ENCODE results near the gene DMD. TPM values are rescaled to one million over a fixed set of nuclear protein-coding genes. Genes with fewer than 3 reads are reported as not detected.

Gene DMD
- total RNA-seq, 6 experiments from 2014 or later, result 18.7 to 43.4 (median 32.9) TPM

GRCh38 chrX:33149580-33149979, 61.8 kb downstream of the DMD start:
- Histone ChIP-seq H3K27ac (no peak overlapping the region), H3K4me3 (no peak overlapping the region), H3K9me3 (no peaks in the 10 kb centered on the region), H3K36me3 (no peaks in the 10 kb centered on the region), H3K4me1 (no peaks in the 10 kb centered on the region), H3K27me3 (no peaks in the 10 kb centered on the region)
- 47% methylated on average over 4 of the region's 4 CpGs for WGBS (ENCODE audit: insufficient coverage, low coverage, low lambda C conversion rate, missing lambda C conversion rate)
- TF ChIP-seq POLR2A (IDR thresholded peaks at IDR 0.05) (no peak), CTCF (IDR thresholded peaks at IDR 0.05) (no peak)
- intact Hi-C loops (cut with DNase I), result no loop called here
- ATAC-seq, result no peak
- DNase-seq, result no peak

- H3K4me3 ChIP-seq, result no peak overlapping the region
- H3K27ac ChIP-seq, result no peak overlapping the region
- ATAC-seq (no peak), DNase-seq (no peak)
- intact Hi-C loops (cut with DNase I), result no loop called here
- no peak for TF ChIP-seq POLR2A (IDR thresholded peaks at IDR 0.05)
- no peak for TF ChIP-seq CTCF (IDR thresholded peaks at IDR 0.05)
- no peaks in the 10 kb centered on the region for H3K9me3 ChIP-seq
- H3K36me3 ChIP-seq, result no peaks in the 10 kb centered on the region
- no peaks in the 10 kb centered on the region for H3K4me1 ChIP-seq
- WGBS (ENCODE audit: insufficient coverage, low coverage, low lambda C conversion rate, missing lambda C conversion rate), result 68% methylated on average over 3 of the region's 5 CpGs
- H3K27me3 ChIP-seq, result no peaks in the 10 kb centered on the region
Observed at GRCh38 chrX:33149085-33149484, 62.3 kb downstream of the DMD start.

GRCh38 chrX:33142331-33142730, 69.0 kb downstream of the DMD start:
- no peaks in the 10 kb centered on the region for H3K4me1 ChIP-seq
- ATAC-seq (no peak), DNase-seq (no peak)
- intact Hi-C loops (cut with DNase I), result no loop called here
- no peak for TF ChIP-seq POLR2A (IDR thresholded peaks at IDR 0.05)
- TF ChIP-seq CTCF (IDR thresholded peaks at IDR 0.05), result no peak
- no peaks in the 10 kb centered on the region for H3K36me3 ChIP-seq
- no peak overlapping the region for H3K4me3 ChIP-seq
- WGBS (ENCODE audit: insufficient coverage, low coverage, low lambda C conversion rate, missing lambda C conversion rate), result 60% methylated on average over 8 of the region's 8 CpGs
- no peaks in the 10 kb centered on the region for H3K27me3 ChIP-seq
- H3K27ac ChIP-seq, result no peak overlapping the region
- H3K9me3 ChIP-seq, result no peaks in the 10 kb centered on the region

DNA sequence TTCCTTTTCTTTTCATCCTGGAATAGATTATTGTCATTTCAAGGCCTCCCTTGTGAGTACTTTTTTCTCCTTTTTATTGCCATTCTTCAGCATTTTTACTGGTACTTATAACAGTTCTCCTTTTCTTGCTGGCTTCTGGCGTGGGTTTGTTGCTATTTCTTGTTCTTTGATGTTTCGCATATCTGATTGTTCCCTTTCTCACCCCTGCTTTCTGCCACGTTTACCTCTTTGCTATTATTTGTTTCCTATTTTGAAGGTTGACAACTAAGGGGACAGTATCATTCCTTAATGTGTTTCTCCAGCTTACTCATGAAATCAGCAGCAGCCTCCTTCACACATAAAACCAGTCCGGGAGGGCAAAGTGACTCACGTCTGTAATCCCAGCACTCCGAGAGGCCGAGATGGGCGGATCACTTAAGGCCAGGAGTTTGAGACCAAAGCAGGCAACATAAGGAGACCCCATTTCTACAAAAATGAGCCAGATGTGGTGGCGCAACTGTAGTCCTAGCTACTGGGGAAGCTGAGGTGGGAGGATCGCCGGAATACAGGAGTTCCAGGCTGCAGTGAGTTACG, 72.6 kb downstream of the DMD start:
- Histone ChIP-seq H3K27ac (no peak overlapping the region), H3K4me3 (no peak overlapping the region), H3K9me3 (no peaks in the 10 kb centered on the region), H3K36me3 (no peaks in the 10 kb centered on the region), H3K4me1 (no peaks in the 10 kb centered on the region), H3K27me3 (no peaks in the 10 kb centered on the region)
- 41% methylated on average over 11 of the region's 12 CpGs for WGBS (ENCODE audit: insufficient coverage, low coverage, low lambda C conversion rate, missing lambda C conversion rate)
- intact Hi-C loops (cut with DNase I), result no loop called here
- TF ChIP-seq CTCF (IDR thresholded peaks at IDR 0.05) (no peak), POLR2A (IDR thresholded peaks at IDR 0.05) (no peak)
- DNase-seq, result no peak
- no peak for ATAC-seq

DNA sequence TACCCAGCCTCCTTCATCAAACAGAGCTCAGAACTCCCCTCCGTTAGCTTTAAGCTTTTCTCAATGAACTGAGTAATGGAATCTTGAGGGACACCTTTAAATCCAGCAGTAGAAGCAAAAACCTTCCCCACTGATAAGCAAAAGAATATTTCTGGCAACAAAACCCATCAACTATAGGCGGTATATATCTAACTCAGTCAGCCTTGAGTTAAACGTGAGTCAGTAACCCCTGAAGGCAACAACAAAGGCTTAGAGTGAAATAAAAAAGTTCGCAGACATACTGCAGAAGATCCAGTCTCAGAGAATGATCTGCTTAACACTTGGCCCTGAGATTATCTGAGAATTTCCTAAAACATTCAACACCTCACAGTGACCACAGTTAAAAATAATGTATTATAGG, 77.2 kb downstream of the DMD start:
- no peaks in the 10 kb centered on the region for H3K4me1 ChIP-seq
- H3K27ac ChIP-seq, result no peak overlapping the region
- 35% methylated on average over 4 of the region's 4 CpGs for WGBS (ENCODE audit: insufficient coverage, low coverage, low lambda C conversion rate, missing lambda C conversion rate)
- H3K9me3 ChIP-seq, result no peaks in the 10 kb centered on the region
- no peak overlapping the region for H3K4me3 ChIP-seq
- no peaks in the 10 kb centered on the region for H3K27me3 ChIP-seq
- intact Hi-C loops (cut with DNase I), result no loop called here
- DNase-seq (no peak), ATAC-seq (no peak)
- H3K36me3 ChIP-seq, result no peaks in the 10 kb centered on the region
- TF ChIP-seq CTCF (IDR thresholded peaks at IDR 0.05) (no peak), POLR2A (IDR thresholded peaks at IDR 0.05) (no peak)
